Activated naive CD8-positive, alpha-beta T cell treated with anti-CD3 and anti-CD28 coated beads, Interleukin-2, amount 10 ng/mL, durations not matched to agents 7 days and 5 days (primary cell): ENCODE results near the gene COL4A6. TPM values are rescaled to one million over a fixed set of nuclear protein-coding genes. Genes with fewer than 3 reads are reported as not detected.

Source experiments
- ATAC-seq: fragments of 150-1000 bp; cut with Tn5 transposase; one replicate; pipeline ENCODE4 v1.10.0; 2021; ENCODE audit warnings: low read depth, moderate library complexity
- POLR2A ChIA-PET: fragments of 350-600 bp; sonication (Branson Sonifier 250); formaldehyde crosslinking; loops from one replicate; lab custom pipeline; 2021; ENCODE audit warnings: antibody characterized with exemption; lab: Charles Lee
- DNase-seq: peaks from one replicate; pipeline ENCODE4 v3.0.0; 2021
- H3K27ac Mint-ChIP-seq: one replicate; pipeline ENCODE4 v1.8.0; 2022; ENCODE audit warnings: mild to moderate bottlenecking, mixed read lengths
- H3K27me3 Mint-ChIP-seq: one replicate; pipeline ENCODE4 v1.8.0; 2022; ENCODE audit warnings: mild to moderate bottlenecking, moderate library complexity, mixed read lengths
- H3K36me3 Mint-ChIP-seq: one replicate; pipeline ENCODE4 v1.8.0; 2021; ENCODE audit warnings: mild to moderate bottlenecking, mixed read lengths
- H3K4me1 Mint-ChIP-seq: one replicate; pipeline ENCODE4 v1.8.0; 2021; ENCODE audit warnings: mixed read lengths
- H3K4me3 Mint-ChIP-seq: one replicate; pipeline ENCODE4 v1.8.0; 2022; ENCODE audit warnings: mild to moderate bottlenecking, moderate library complexity, mixed read lengths
- H3K9me3 Mint-ChIP-seq: one replicate; pipeline ENCODE4 v1.8.0; 2021; ENCODE audit warnings: mixed read lengths
- total RNA-seq, 2 experiments: library from RNA; stranded (reverse); gene quantifications; one replicate each; pipeline ENCODE4 v1.2.3, GENCODE V29; 2021

Gene COL4A6
- total RNA-seq, 2 experiments from 2014 or later = not detected

DNA sequence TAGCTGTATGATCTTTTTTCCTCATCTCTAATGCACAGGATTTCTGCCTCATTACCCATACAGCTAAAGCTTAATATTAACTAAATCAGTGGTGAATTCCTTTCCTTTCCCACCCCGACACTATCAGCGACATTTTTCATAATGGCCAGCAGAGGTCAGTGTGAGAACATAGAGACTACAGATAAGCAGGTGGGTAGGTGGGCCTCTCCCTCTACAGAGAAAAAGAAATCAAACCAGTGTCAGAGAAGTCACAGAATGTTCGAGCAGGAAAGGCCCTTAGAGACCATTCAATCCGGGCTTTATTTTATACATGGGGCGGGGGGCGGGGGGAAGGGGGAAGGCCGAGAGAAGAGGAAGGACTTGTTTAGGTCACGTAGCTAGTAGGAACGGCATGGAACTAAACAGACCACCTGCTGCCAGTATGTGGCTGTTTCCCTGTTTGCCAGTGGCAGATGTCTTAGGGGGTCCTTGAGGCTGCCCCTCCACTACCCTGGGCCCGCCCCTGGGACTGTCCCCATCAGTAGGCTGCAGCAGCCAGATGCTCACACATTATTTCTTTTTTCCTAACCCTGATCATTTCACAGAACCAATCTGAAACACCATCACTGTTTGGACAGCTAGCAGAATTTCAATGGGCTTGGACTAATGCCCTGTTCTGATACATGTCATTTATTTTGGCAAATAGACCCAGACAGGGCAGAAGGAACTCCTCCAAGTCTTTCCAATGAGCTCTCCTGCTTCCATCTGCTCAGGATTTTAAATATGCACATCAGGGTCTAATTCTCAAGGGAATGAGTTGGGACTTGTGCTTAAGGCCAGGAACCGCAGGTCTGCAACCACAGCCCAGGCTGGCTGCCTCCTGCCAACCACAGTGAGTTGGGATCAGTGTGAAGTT lies 213.2 kb downstream of the COL4A6 start:
- DNase-seq (no peak), ATAC-seq (no peak)
- Mint-ChIP-seq H3K27ac (no peak overlapping the region), H3K9me3 (no peaks in the 10 kb centered on the region), H3K4me1 (peaks cover 2% of the 10 kb centered on the region), H3K4me3 (no peak overlapping the region), H3K36me3 (no peaks in the 10 kb centered on the region), H3K27me3 (peaks cover 2% of the 10 kb centered on the region)
- POLR2A ChIA-PET = no interaction called here

DNA sequence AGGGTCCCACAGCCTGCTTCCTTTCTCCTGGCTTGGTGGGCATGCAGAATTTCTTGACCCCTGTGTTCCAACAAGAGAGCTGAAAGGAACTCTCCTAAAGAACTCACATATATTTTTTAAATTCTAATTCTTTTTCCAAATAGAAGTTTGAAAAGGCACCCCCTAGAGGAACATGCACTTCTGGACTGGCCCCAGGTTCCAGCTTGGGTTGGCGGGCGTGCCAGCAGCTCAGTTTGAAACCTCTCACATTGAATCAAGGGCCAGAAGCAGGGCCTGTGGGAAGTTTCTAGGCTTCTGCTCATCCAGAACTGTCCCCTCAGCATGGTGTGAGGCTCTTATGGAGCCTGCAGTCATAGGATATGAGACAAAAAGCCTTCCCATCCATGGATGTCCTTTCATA lies 214.0 kb downstream of the COL4A6 start:
- Mint-ChIP-seq H3K4me1 (peaks cover 2% of the 10 kb centered on the region), H3K27me3 (peaks cover 2% of the 10 kb centered on the region), H3K9me3 (no peaks in the 10 kb centered on the region), H3K36me3 (no peaks in the 10 kb centered on the region), H3K4me3 (no peak overlapping the region), H3K27ac (no peak overlapping the region)
- ATAC-seq = no peak
- POLR2A ChIA-PET = no interaction called here
- DNase-seq = no peak

DNA sequence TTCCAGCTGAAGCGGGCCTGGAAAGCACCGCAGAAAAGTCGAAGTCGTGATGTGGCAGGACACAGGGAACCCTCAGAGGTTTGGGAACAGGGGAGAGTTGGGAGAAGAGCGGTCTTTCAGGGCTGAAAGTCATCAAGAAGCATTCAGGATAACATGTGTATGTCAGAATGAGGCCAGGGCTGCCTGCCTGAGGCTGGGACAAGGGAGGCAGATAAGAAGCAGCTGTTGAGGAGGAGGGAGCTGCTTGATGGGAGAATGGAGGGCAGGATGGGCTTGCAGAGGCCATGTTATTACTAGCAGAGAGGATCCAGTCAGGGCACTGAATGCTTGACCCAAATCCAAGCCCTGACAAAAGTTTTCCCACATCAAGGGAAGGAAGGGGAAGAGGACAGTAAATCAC lies 214.6 kb downstream of the COL4A6 start:
- DNase-seq (no peak), ATAC-seq (no peak)
- H3K9me3 Mint-ChIP-seq = no peaks in the 10 kb centered on the region
- H3K36me3 Mint-ChIP-seq = no peaks in the 10 kb centered on the region
- H3K4me1 Mint-ChIP-seq = peaks cover 2% of the 10 kb centered on the region
- no peak overlapping the region for H3K27ac Mint-ChIP-seq
- H3K4me3 Mint-ChIP-seq = no peak overlapping the region
- POLR2A ChIA-PET = no interaction called here
- H3K27me3 Mint-ChIP-seq = peaks cover 2% of the 10 kb centered on the region

DNA sequence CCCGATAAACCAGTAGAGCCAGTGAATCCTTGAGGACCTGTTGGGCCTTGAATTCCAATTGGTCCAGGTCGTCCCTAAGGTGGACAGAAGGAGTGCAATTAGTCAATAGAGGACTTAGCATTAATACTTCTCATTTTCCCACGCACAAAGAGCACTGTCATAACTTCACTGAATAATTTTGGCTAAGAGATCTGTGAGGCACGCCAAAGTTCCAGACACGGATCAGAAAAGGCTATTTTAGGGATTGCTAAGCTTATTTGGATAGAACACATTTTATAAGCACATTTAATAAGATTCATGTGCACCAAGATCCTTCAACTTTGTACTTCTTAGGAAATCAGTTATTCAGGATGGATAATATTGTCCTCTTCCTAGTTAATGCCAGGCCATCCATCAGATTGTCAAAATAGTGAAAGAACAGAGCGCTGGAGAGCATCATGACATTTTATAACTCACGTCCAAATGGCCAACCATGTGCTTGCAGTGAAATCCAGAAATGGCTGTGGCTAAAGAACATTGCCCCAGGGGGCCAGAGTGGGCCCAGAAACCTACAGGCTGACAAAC lies 216.8 kb downstream of the COL4A6 start:
- no peaks in the 10 kb centered on the region for H3K9me3 Mint-ChIP-seq
- peaks cover 2% of the 10 kb centered on the region for H3K4me1 Mint-ChIP-seq
- no peak overlapping the region for H3K27ac Mint-ChIP-seq
- no peaks in the 10 kb centered on the region for H3K36me3 Mint-ChIP-seq
- no peak for ATAC-seq
- DNase-seq = no peak
- no peak overlapping the region for H3K4me3 Mint-ChIP-seq
- H3K27me3 Mint-ChIP-seq = peaks cover 2% of the 10 kb centered on the region
- POLR2A ChIA-PET = no interaction called here

DNA sequence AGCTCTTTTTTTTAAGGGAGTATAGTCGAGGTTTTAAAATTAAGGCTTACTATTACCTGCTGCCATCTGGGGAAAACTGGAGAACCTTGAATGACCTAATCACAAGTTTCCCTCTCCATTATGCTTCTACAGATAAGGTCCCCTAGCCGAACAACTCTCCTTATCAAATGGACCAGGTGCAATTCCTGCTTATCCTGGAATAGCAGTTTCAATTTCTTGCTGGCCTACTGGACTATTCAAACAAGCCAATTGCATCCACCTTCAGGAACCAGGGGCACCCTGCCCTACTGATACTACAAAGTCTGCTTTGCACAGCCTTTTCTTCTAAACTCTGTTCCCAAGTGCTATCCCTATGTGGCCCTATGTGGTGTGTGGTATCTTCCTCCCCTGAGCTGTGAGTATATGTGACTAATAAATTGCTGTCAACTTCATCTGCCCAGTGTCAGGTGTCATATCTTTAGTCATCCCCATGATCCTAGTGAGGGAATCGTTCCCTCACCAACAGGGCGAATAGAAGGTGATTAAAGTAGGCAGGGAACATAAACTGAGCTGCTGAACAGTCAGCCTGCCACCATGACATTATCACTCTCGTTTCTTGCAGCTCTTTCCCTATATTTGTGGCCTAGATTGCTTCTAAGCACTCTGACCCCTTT lies 218.1 kb downstream of the COL4A6 start:
- ATAC-seq (no peak), DNase-seq (no peak)
- Mint-ChIP-seq H3K9me3 (no peaks in the 10 kb centered on the region), H3K27ac (no peak overlapping the region), H3K27me3 (peaks cover 2% of the 10 kb centered on the region), H3K4me1 (peaks cover 2% of the 10 kb centered on the region), H3K36me3 (no peaks in the 10 kb centered on the region), H3K4me3 (no peak overlapping the region)
- POLR2A ChIA-PET = interaction anchor here (0.7 kb wide), 1 partner anchor 73 kb away, joined by 3 read pairs; no protein-coding TSS in a partner anchor

DNA sequence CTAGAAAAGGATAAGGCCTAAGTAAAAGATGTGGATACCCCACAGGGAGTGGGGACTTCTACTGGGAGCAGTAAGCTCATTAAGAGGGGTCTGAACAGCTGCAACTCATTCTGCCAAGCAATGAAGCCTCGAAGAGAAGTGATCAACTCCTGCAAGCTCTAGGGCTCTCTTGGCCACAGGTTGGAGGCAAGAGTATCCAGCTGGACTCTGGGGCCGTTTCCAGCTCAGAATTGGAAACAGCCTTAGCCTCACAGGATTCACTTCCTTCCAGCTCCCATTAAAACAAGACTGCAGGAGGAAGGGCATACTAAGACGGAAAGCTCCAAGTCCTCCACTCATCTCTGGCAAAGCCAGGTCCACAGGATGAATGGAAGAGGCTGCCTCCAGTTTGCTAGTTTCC lies 220.3 kb downstream of the COL4A6 start:
- DNase-seq = no peak
- Mint-ChIP-seq H3K4me3 (no peak overlapping the region), H3K27ac (no peak overlapping the region), H3K27me3 (no peaks in the 10 kb centered on the region), H3K9me3 (no peaks in the 10 kb centered on the region), H3K4me1 (no peaks in the 10 kb centered on the region), H3K36me3 (no peaks in the 10 kb centered on the region)
- no peak for ATAC-seq
- POLR2A ChIA-PET = no interaction called here

DNA sequence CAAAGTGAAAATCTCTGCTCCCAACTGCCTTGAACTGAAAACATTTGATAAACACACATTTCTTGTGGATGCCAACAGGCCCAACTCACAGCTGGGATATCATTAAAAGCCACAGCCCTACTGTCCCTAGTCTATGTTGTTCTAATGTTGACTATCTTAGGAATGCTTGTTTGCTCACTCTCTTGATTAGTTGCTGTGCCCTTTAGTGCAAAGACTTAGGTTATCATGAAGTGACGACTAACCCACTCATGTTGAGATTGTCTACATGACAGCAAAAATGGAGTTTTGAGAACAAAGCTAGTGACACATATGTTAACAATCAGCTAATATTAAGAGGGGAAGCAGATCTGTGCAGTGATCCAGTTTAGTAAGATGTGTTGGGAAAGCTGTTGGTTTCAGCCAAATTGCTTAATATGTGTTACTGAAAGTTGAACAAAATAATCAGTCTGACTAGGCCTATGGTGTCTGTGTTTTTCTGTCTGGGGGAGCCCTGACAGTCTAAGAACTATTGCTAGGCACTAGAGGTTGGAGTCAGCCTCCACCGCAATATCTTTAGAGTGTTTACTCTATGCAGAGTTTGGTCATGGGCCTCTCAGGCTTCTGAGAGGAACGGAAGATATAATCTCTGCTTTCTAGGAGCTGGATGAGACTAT lies 221.2 kb downstream of the COL4A6 start:
- H3K27me3 Mint-ChIP-seq = no peaks in the 10 kb centered on the region
- POLR2A ChIA-PET = no interaction called here
- no peaks in the 10 kb centered on the region for H3K4me1 Mint-ChIP-seq
- no peak overlapping the region for H3K4me3 Mint-ChIP-seq
- no peak overlapping the region for H3K27ac Mint-ChIP-seq
- no peaks in the 10 kb centered on the region for H3K36me3 Mint-ChIP-seq
- no peak for DNase-seq
- H3K9me3 Mint-ChIP-seq = no peaks in the 10 kb centered on the region
- ATAC-seq = no peak

DNA sequence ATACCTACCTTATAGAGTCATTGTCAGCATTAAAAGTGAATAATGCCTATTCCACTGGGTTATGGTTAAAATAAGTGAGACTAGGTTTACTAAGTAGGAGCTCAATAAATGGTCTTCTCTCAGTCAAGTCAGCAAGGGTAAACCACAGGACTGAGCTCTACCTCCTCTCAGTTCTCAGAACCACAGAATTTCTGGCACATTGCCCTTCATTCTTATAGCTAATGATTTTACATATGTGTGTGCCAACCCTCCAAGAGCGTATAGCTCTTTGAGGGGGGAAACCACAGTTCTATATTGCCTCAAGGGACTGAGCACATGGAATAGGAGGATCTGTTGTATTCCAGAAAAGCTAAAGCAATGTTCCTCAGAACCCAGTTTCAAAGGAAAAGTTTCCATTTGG lies 221.8 kb downstream of the COL4A6 start:
- Mint-ChIP-seq H3K36me3 (no peaks in the 10 kb centered on the region), H3K27me3 (no peaks in the 10 kb centered on the region), H3K4me1 (no peaks in the 10 kb centered on the region), H3K9me3 (no peaks in the 10 kb centered on the region), H3K4me3 (no peak overlapping the region), H3K27ac (no peak overlapping the region)
- ATAC-seq (no peak), DNase-seq (no peak)
- POLR2A ChIA-PET = no interaction called here

DNA sequence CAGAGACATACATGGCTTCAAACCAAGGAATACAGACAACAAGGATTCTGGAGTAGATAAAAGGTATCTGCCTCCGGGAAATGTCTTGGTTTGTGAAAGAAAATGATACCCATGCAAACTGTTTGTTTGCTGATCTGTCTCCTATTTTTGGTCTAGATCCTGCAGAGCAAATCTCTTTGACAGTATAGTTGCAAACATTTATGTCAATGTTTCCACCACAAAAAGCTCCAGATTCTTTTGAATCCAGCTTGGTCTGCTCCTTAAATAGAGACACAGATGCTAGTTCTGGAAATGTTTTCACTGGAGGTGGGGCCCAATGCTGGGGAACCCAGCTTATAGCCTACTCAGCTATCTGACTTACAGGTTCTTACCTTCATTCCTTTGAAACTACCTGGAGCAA lies 226.9 kb downstream of the COL4A6 start:
- ATAC-seq = no peak
- H3K36me3 Mint-ChIP-seq = no peaks in the 10 kb centered on the region
- DNase-seq = no peak
- H3K9me3 Mint-ChIP-seq = no peaks in the 10 kb centered on the region
- POLR2A ChIA-PET = no interaction called here
- no peak overlapping the region for H3K27ac Mint-ChIP-seq
- no peak overlapping the region for H3K4me3 Mint-ChIP-seq
- no peaks in the 10 kb centered on the region for H3K4me1 Mint-ChIP-seq
- H3K27me3 Mint-ChIP-seq = peaks cover 7% of the 10 kb centered on the region

DNA sequence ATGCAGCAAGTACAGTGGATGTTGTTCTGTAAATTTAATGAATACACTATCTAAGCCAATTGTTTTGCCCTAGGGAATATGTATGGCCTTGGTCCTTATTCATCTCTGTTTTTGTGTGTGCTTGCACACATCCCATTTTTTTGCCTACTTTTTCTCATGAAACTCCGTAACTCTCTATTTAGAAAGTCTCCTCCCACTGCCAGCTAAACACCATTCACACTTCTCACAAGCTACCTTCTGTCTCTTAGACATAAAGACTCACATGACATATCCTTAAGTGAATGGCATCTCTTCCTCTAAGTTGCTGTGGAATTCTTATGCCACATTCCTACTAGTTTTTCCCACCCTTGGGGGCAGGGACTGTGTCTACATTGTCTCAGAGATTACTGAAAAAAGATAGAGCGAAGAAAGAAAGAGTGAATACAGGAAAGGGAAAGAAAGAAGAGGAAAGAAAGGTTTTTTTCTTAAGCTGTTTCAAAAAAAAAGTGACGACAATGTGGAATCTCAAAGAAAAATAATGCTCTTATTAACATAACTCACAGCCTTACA lies 229.1 kb downstream of the COL4A6 start:
- Mint-ChIP-seq H3K27ac (no peak overlapping the region), H3K4me3 (no peak overlapping the region), H3K9me3 (no peaks in the 10 kb centered on the region), H3K36me3 (no peaks in the 10 kb centered on the region), H3K4me1 (no peaks in the 10 kb centered on the region), H3K27me3 (peaks cover 16% of the 10 kb centered on the region)
- no peak for DNase-seq
- POLR2A ChIA-PET = no interaction called here
- no peak for ATAC-seq

DNA sequence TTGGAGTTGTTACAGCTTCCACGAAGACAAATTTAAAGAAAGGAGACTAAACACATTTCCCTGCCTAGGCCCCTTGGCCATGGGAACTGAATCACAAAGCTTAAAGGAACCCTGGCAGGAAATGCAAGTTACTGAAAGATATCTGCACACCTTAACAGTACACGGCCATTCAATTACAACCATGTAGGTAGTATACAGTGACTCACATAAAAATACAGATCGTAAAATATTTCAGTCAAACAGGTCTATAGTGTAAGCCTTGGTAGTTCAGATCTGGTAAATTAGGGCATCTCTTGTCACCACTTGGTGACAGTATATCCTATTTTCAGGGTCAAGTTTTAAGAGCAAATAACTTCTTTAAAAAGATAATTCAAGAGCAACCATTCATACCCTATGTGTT lies 234.7 kb downstream of the COL4A6 start:
- no peaks in the 10 kb centered on the region for H3K4me1 Mint-ChIP-seq
- POLR2A ChIA-PET = no interaction called here
- no peak for DNase-seq
- no peak overlapping the region for H3K4me3 Mint-ChIP-seq
- no peak for ATAC-seq
- H3K27me3 Mint-ChIP-seq = peaks cover 16% of the 10 kb centered on the region
- no peaks in the 10 kb centered on the region for H3K36me3 Mint-ChIP-seq
- H3K9me3 Mint-ChIP-seq = no peaks in the 10 kb centered on the region
- H3K27ac Mint-ChIP-seq = no peak overlapping the region

DNA sequence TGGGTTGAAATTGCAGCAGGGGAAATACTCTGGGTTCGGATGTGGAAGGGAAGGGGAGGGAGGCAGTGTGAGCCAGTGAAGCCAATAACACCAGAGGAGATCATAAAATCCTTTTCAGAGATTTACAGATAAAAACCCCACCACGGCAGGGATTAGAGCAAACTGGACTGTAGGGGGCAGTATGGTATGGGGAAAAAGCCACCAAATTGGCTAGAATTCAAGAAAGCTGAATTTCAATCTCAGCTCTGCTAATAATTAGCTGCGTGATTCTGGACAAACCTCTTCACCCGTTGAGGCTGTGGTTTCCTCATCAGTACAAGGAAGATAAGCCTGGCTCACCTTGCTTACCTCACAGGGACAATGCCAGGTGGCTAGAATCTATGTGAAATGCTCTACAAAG lies 238.5 kb downstream of the COL4A6 start:
- Mint-ChIP-seq H3K27ac (no peak overlapping the region), H3K4me3 (no peak overlapping the region), H3K27me3 (peaks cover 7% of the 10 kb centered on the region), H3K4me1 (no peaks in the 10 kb centered on the region), H3K9me3 (no peaks in the 10 kb centered on the region), H3K36me3 (no peaks in the 10 kb centered on the region)
- ATAC-seq = no peak
- POLR2A ChIA-PET = no interaction called here
- no peak for DNase-seq

DNA sequence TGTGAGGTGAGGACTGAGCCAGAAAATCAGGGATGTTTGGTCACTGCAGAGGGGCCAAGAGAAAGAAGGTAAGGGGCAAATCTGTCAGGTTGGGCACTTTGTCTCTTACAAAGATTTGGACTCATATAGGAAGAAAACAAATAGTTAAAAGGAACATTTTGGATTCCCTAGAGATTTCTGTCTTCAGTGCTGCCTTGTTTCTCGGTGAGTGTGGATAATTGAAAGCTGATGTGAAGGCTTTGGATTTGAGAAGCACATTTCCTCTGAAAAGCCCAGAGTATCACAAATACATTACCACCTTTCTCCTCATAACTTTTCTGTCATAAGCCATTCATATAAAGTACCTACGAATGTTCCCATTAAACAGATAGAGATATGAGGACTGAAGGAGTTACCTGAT lies 239.2 kb downstream of the COL4A6 start:
- ATAC-seq = no peak
- Mint-ChIP-seq H3K4me3 (no peak overlapping the region), H3K9me3 (no peaks in the 10 kb centered on the region), H3K27me3 (peaks cover 6% of the 10 kb centered on the region), H3K36me3 (no peaks in the 10 kb centered on the region), H3K27ac (no peak overlapping the region), H3K4me1 (no peaks in the 10 kb centered on the region)
- POLR2A ChIA-PET = no interaction called here
- DNase-seq = no peak
